GM19099 (cell line): Measurements from ENCODE around the gene CKLF.

Experiments
- POLR2A ChIP-seq: IDR thresholded peaks from 3 replicates; pipeline ENCODE4 v1.6.1; 2011; ENCODE audit warnings: low read depth; ENCODE audit not compliant: insufficient read length; ENCODE audit errors: extremely low read depth

The CKLF gene

DNA sequence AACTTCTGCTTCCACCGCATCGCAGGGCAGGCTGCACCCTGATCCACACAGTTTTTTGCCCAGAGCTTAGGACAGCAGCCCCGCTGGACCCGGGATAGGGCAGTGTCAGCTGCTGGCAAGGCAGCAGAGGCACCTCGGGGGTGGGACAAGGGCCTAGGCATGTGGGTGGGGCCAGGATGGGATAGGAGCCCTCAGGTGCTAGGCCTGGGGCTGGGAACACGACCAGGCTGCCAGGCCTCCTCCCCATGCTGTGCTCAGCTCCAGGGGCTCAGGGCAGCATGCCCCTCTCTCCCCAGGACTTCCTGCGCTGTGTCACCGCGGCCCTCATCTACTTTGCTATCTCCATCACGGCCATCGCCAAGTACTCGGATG, 56.7 kb downstream of the CKLF start:
- TF ChIP-seq POLR2A, result no peak

- no peak for TF ChIP-seq POLR2A
Measured at GRCh38 chr16:66610111-66610820, 57.9 kb downstream of the CKLF start.

GRCh38 chr16:66612422-66612821, 60.0 kb downstream of the CKLF start:
- TF ChIP-seq POLR2A, result no peak

DNA sequence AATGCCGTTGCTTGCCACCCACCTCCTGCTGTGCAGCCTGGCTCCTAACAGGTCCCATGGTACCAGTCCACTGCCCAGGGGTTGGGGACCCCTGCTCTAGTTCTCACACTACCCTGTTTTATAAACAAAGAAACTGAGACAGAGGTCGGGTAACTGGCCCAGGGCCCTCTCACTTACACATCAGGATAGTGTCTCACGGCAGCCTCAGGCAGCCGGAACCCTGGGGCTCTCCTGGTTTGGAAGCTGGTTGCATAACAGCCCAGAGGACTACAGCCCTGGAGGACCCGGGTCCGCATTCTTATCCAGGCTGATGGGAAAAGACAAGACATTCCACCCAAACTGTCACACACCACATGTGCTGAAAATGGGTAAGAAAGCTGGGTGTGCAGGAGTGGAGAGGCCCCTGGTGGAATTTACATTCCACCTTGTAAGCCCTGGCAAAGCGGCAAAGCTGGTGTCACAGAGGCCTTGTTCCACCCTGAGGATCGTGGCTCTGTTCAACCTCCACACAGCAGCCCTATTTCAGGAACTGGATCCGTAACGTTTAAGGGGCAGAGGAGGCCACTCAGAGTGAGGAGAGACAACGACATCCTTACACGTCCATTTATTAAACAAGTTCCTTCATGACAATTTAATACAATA, 61.9 kb downstream of the CKLF start:
- TF ChIP-seq POLR2A, result no peak
